Measurements from ENCODE around the gene PRDX3. TPM values are rescaled to one million over a fixed set of nuclear protein-coding genes. Genes with fewer than 3 reads are reported as not detected.

PRDX3 gene
- total RNA-seq, 3 donors from 2014 or later = 155 to 182 (median 167) TPM

- no peaks in the 10 kb centered on the region for H3K27me3 Mint-ChIP-seq (ENCODE audit: low read depth)
- DNase-seq (no peak), ATAC-seq (no peak)
- H3K4me1 Mint-ChIP-seq (ENCODE audit: low read depth) = peaks cover 72% of the 10 kb centered on the region
- H3K9me3 Mint-ChIP-seq = no peaks in the 10 kb centered on the region
- H3K36me3 Mint-ChIP-seq (ENCODE audit: insufficient read depth) = peaks cover 4% of the 10 kb centered on the region
- no peak overlapping the region for H3K4me3 Mint-ChIP-seq
These were observed 32.0 kb upstream of the PRDX3 start for GRCh38 chr10:119210633-119211032.

GRCh38 chr10:119209736-119210355 is 31.2 kb upstream of the PRDX3 start:
- Mint-ChIP-seq H3K27me3 (ENCODE audit: low read depth) (no peaks in the 10 kb centered on the region), H3K36me3 (ENCODE audit: insufficient read depth) (peaks cover 4% of the 10 kb centered on the region), H3K4me3 (peak overlapping the region; percentile 92)

GRCh38 chr10:119209035-119209735 is 30.6 kb upstream of the PRDX3 start:
- Mint-ChIP-seq H3K4me3 (peak overlapping the region; percentile 92), H3K9me3 (no peaks in the 10 kb centered on the region), H3K4me1 (ENCODE audit: low read depth) (peaks cover 63% of the 10 kb centered on the region), H3K36me3 (ENCODE audit: insufficient read depth) (peaks cover 4% of the 10 kb centered on the region), H3K27me3 (ENCODE audit: low read depth) (no peaks in the 10 kb centered on the region)
- ATAC-seq (peak; percentile 25 to 27), DNase-seq (peak; percentile 51)

More at GRCh38 chr10:119209736-119210355, 31.2 kb upstream of the PRDX3 start:
- ATAC-seq (no peak), DNase-seq (no peak)
- H3K4me1 Mint-ChIP-seq (ENCODE audit: low read depth) = peaks cover 69% of the 10 kb centered on the region
- no peaks in the 10 kb centered on the region for H3K9me3 Mint-ChIP-seq

DNA sequence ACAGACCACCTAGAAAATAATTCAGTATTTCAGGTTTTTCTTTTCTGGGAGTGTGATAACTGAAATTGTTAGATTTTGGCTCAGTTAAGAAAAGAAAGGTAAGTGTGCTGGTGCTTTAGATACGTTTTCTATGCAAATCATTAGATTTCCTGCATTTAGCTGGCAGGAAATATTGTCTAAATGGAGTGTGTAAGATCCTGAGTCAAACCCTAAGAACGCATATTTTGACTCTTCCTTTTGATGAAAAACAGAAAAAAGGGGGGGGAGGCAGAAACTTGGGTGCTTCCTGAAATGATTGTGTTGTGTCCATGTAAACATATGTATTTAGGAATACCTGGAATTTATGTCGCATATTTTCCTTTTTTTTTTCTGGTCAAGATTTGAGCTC is 29.9 kb upstream of the PRDX3 start:
- ATAC-seq = no peak
- Mint-ChIP-seq H3K27me3 (ENCODE audit: low read depth) (no peaks in the 10 kb centered on the region), H3K4me1 (ENCODE audit: low read depth) (peaks cover 57% of the 10 kb centered on the region)

GRCh38 chr10:119207713-119208552 is 29.3 kb upstream of the PRDX3 start:
- peaks cover 53% of the 10 kb centered on the region for H3K4me1 Mint-ChIP-seq (ENCODE audit: low read depth)
- no peaks in the 10 kb centered on the region for H3K27me3 Mint-ChIP-seq (ENCODE audit: low read depth)
- peak; percentile 2 to 5 for ATAC-seq

More for the DNA sequence above, 29.9 kb upstream of the PRDX3 start:
- H3K9me3 Mint-ChIP-seq = no peaks in the 10 kb centered on the region
- no peak for DNase-seq
- peak overlapping the region; percentile 92 for H3K4me3 Mint-ChIP-seq
- H3K36me3 Mint-ChIP-seq (ENCODE audit: insufficient read depth) = peaks cover 4% of the 10 kb centered on the region

GRCh38 chr10:119207366-119207666 is 28.7 kb upstream of the PRDX3 start, which contains the start of gene GRK5:
Gene GRK5, plus strand, starts transcription at chr10:119207571. Its CDS starts 347 bp downstream, at chr10:119207918.
- DNase-seq (peak; percentile 93), ATAC-seq (peak; percentile 86 to 87)
- peak within 1 kb of the TSS; percentile 92 for H3K4me3 Mint-ChIP-seq
- no peaks in the 10 kb centered on the region for H3K9me3 Mint-ChIP-seq
- H3K4me1 Mint-ChIP-seq (ENCODE audit: low read depth) = peaks cover 47% of the 10 kb centered on the region
- H3K36me3 Mint-ChIP-seq (ENCODE audit: insufficient read depth) = no peaks in the 10 kb centered on the region
- H3K27me3 Mint-ChIP-seq (ENCODE audit: low read depth) = no peaks in the 10 kb centered on the region

More at GRCh38 chr10:119207713-119208552, 29.3 kb upstream of the PRDX3 start:
- Mint-ChIP-seq H3K36me3 (ENCODE audit: insufficient read depth) (peaks cover 4% of the 10 kb centered on the region), H3K4me3 (peak overlapping the region; percentile 92), H3K9me3 (no peaks in the 10 kb centered on the region)
- DNase-seq = peak; percentile 14

- Mint-ChIP-seq H3K4me1 (ENCODE audit: low read depth) (peaks cover 42% of the 10 kb centered on the region), H3K4me3 (peak overlapping the region; percentile 90), H3K27me3 (ENCODE audit: low read depth) (no peaks in the 10 kb centered on the region), H3K36me3 (ENCODE audit: insufficient read depth) (no peaks in the 10 kb centered on the region), H3K9me3 (no peaks in the 10 kb centered on the region)
- peak; percentile 70 for DNase-seq
- ATAC-seq = peak; percentile 69 to 71
These were observed 28.2 kb upstream of the PRDX3 start for GRCh38 chr10:119206603-119207365.

- Mint-ChIP-seq H3K4me1 (ENCODE audit: low read depth) (peaks cover 34% of the 10 kb centered on the region), H3K36me3 (ENCODE audit: insufficient read depth) (no peaks in the 10 kb centered on the region), H3K27me3 (ENCODE audit: low read depth) (no peaks in the 10 kb centered on the region), H3K9me3 (no peaks in the 10 kb centered on the region), H3K4me3 (peak overlapping the region; percentile 90)
- ATAC-seq (no peak), DNase-seq (peak; percentile 15)
These were observed 27.4 kb upstream of the PRDX3 start for GRCh38 chr10:119205894-119206602.

GRCh38 chr10:119203006-119203405 is 24.4 kb upstream of the PRDX3 start:
- ATAC-seq (no peak), DNase-seq (no peak)
- no peaks in the 10 kb centered on the region for H3K9me3 Mint-ChIP-seq
- H3K27me3 Mint-ChIP-seq (ENCODE audit: low read depth) = no peaks in the 10 kb centered on the region
- H3K36me3 Mint-ChIP-seq (ENCODE audit: insufficient read depth) = no peaks in the 10 kb centered on the region
- H3K4me3 Mint-ChIP-seq = no peak overlapping the region
- H3K4me1 Mint-ChIP-seq (ENCODE audit: low read depth) = peaks cover 22% of the 10 kb centered on the region

DNA sequence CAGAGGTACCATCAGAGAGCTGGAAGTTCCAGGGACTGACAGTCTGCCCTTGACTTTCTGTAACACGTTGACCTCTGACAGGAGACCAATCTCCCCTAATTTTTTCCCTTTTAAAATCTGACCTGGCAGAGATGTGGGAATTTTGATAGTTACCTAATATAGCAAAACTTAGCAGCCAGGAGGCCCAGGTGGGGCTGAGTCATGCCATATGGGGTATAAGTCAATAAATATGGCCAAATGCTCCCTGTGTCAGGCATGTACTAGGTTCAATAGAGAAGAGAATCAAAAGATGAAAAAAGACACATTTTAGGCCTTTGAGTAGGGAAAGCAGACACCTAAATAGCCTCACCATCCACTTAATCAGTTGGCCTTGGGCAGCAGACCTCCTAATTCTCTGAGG is 22.6 kb upstream of the PRDX3 start:
- H3K4me3 Mint-ChIP-seq = no peak overlapping the region
- no peaks in the 10 kb centered on the region for H3K9me3 Mint-ChIP-seq
- ATAC-seq = no peak
- no peaks in the 10 kb centered on the region for H3K36me3 Mint-ChIP-seq (ENCODE audit: insufficient read depth)
- no peak for DNase-seq
- H3K27me3 Mint-ChIP-seq (ENCODE audit: low read depth) = no peaks in the 10 kb centered on the region
- peaks cover 23% of the 10 kb centered on the region for H3K4me1 Mint-ChIP-seq (ENCODE audit: low read depth)

DNA sequence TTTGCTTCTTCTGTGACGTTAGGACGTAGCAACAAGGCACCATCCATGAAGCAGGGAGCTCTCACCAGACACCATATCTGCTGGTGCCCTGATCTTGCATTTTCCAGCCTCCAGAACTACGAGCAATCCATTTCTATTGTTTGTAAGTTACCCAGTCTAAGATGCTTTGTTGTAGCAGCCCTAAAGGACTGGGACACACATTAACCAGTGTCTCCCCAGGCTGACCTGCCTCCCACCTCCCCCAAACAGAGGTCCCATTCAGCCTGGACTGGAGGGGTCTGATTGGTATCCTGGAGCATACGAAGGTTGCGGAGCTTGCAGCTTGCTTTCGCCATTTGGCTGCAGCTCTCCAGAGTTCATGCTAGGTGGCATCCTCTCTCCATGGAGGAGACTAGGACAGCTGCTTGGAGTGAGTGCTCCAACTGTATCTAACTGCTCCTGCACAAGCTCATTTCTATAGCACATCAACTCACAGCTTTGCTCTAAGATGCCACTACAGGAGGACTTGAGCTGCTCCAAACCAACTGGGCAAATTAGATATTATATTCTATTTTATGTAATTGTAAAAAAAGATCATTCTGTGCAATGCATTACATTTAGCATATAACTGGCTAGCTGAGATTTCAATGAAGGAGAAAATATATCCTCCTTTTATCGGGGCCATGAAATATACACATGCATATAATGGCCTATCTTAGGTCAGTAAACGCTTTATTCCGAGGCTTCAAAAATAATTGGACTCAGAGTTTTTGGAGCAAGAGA is 20.8 kb upstream of the PRDX3 start:
- H3K4me1 Mint-ChIP-seq (ENCODE audit: low read depth) = peaks cover 18% of the 10 kb centered on the region
- no peaks in the 10 kb centered on the region for H3K27me3 Mint-ChIP-seq (ENCODE audit: low read depth)
- peak; percentile 70 to 77 for ATAC-seq
- H3K4me3 Mint-ChIP-seq = no peak overlapping the region
- H3K36me3 Mint-ChIP-seq (ENCODE audit: insufficient read depth) = no peaks in the 10 kb centered on the region
- no peaks in the 10 kb centered on the region for H3K9me3 Mint-ChIP-seq
- peak; percentile 33 for DNase-seq

DNA sequence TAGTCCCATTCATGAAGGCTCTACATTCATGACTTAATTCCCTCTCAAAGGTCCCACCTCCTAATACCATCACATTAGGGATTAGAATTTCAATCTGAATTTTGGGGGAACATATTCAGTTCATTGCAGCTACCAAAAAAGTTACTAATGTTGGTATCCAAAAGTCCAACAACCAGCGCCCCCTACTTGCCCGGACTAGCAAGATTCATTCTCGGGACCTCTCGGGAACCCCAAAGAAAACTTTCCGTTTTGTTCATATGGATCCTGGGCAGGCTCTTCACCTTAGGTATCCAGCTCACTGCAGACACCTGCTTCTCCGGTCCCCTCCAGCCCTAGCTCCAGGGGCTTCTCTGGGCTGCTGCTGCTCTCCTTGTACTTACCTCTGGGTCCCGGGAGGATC is 19.8 kb upstream of the PRDX3 start:
- ATAC-seq = no peak
- Mint-ChIP-seq H3K4me3 (no peak overlapping the region), H3K4me1 (ENCODE audit: low read depth) (peaks cover 18% of the 10 kb centered on the region), H3K36me3 (ENCODE audit: insufficient read depth) (no peaks in the 10 kb centered on the region), H3K9me3 (no peaks in the 10 kb centered on the region), H3K27me3 (ENCODE audit: low read depth) (no peaks in the 10 kb centered on the region)
- no peak for DNase-seq

DNA sequence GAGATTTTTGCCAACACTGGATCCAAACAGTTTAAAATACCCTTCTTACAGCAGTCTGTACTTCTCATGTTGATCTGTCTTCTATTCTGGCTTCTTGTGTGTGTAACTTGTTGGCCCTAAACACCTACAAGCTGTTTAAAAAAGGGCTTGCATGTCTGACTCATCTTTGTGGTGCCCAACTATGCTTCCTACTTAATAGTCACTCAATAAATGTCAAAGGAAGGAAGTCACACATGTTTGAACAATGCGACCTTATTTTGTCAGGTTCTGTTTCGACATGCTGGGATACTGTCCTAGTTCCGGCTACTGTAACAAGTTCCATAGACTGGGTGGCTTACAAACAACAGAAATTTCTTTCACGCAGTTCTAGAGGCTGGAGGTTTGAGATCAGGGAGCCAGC is 19.3 kb upstream of the PRDX3 start:
- Mint-ChIP-seq H3K4me1 (ENCODE audit: low read depth) (peaks cover 18% of the 10 kb centered on the region), H3K4me3 (no peak overlapping the region), H3K36me3 (ENCODE audit: insufficient read depth) (no peaks in the 10 kb centered on the region), H3K9me3 (no peaks in the 10 kb centered on the region), H3K27me3 (ENCODE audit: low read depth) (no peaks in the 10 kb centered on the region)
- no peak for DNase-seq
- peak; percentile 66 to 81 for ATAC-seq
